PC-3 (cell line): ENCODE results near the gene MKRN2. TPM values are rescaled to one million over a fixed set of nuclear protein-coding genes. Genes with fewer than 3 reads are reported as not detected.

Experiments
- ATAC-seq: fragments of 200-7000 bp; cut with Tn5 transposase; 2 replicates; pipeline ENCODE4 v1.9.1; 2020; ENCODE audit warnings: mild to moderate bottlenecking, moderate library complexity
- BruUV-seq: library from RNA; stranded (reverse); fragments of 400-500 nt; replicated peaks from 2 replicates; lab custom pipeline; 2021; lab: Mats Ljungman, UMichigan
- CTCF ChIA-PET: fragments of 300-600 bp; sonication (Branson Sonifier 250); formaldehyde crosslinking; loops from one replicate; lab custom pipeline; 2022; ENCODE audit warnings: antibody characterized with exemption; lab: Charles Lee
- POLR2A ChIA-PET: fragments of 300-600 bp; sonication (Branson Sonifier 250); formaldehyde crosslinking; loops from one replicate; lab custom pipeline; 2022; ENCODE audit warnings: antibody characterized with exemption; ENCODE audit not compliant: unreplicated experiment; lab: Charles Lee
- DNase-seq: peaks from one replicate; pipeline ENCODE4 v3.0.0-alpha.2; 2015
- H2AFZ ChIP-seq: fragments of 300-600 bp; sonication (generic); 2 replicates; pipeline ENCODE4 v1.6.0; 2016; ENCODE audit warnings: antibody characterized with exemption, low read length
- H3F3A ChIP-seq: fragments of 300-600 bp; sonication (generic); one replicate; pipeline ENCODE4 v1.6.0; 2017; ENCODE audit warnings: antibody characterized with exemption, low read length, control low read depth, mild to moderate bottlenecking; ENCODE audit not compliant: unreplicated experiment
- H3K27ac ChIP-seq: fragments of 300-600 bp; sonication (generic); 2 replicates; pipeline ENCODE4 v1.5.1; 2016; ENCODE audit warnings: mild to moderate bottlenecking, low read length
- H3K27me3 ChIP-seq: fragments of 300-600 bp; sonication (generic); 2 replicates; pipeline ENCODE4 v1.6.1; 2016; ENCODE audit warnings: low read length, mixed read lengths
- H3K36me3 ChIP-seq: fragments of 300-600 bp; sonication (generic); 2 replicates; pipeline ENCODE4 v1.6.1; 2016; ENCODE audit warnings: low read depth, mixed run types, low read length, mixed read lengths
- H3K4me1 ChIP-seq: fragments of 300-600 bp; sonication (generic); 2 replicates; pipeline ENCODE4 v1.5.1; 2016; ENCODE audit warnings: low read length; ENCODE audit not compliant: insufficient read depth
- H3K4me2 ChIP-seq: fragments of 300-600 bp; sonication (generic); 2 replicates; pipeline ENCODE4 v1.6.0; 2016; ENCODE audit warnings: low read length
- H3K4me3 ChIP-seq: fragments of 300-600 bp; sonication (generic); 2 replicates; pipeline ENCODE4 v1.5.1; 2016; ENCODE audit warnings: mild to moderate bottlenecking, low read length, mixed read lengths
- H3K79me2 ChIP-seq: fragments of 300-600 bp; sonication (generic); 2 replicates; pipeline ENCODE4 v1.6.1; 2017; ENCODE audit warnings: low read length, mixed read lengths
- H3K9ac ChIP-seq: fragments of 300-600 bp; sonication (generic); 2 replicates; pipeline ENCODE4 v1.6.0; 2016; ENCODE audit warnings: mild to moderate bottlenecking, low read length
- H3K9me2 ChIP-seq: fragments of 300-600 bp; sonication (generic); replicated peaks from 2 replicates; pipeline ENCODE4 v1.6.1; 2016; ENCODE audit warnings: mixed run types, low read length, mixed read lengths
- H3K9me3 ChIP-seq: fragments of 300-600 bp; sonication (generic); 2 replicates; pipeline ENCODE4 v1.6.1; 2016; ENCODE audit warnings: low read length, mixed read lengths
- H4K20me1 ChIP-seq: fragments of 300-600 bp; sonication (generic); 2 replicates; pipeline ENCODE4 v1.6.1; 2016; ENCODE audit warnings: low read length, mixed read lengths
- CTCF ChIP-seq: fragments of 300-600 bp; sonication (generic); conservative IDR thresholded peaks from 2 replicates; pipeline ENCODE4 v1.5.1; 2017; ENCODE audit warnings: antibody characterized with exemption, low read depth, mild to moderate bottlenecking, low read length
- EZH2 ChIP-seq: fragments of 300-600 bp; sonication (generic); IDR thresholded peaks from one replicate; pipeline ENCODE4 v1.6.1; 2017; ENCODE audit warnings: antibody characterized with exemption, mild to moderate bottlenecking, low read length; ENCODE audit not compliant: unreplicated experiment
- EZH2phosphoT487 ChIP-seq: fragments of 300-600 bp; sonication (generic); IDR thresholded peaks from 2 replicates; pipeline ENCODE4 v1.6.1; 2018; ENCODE audit warnings: mild to moderate bottlenecking, antibody characterized with exemption, low read length, borderline replicate concordance
- intact Hi-C: fragments of 100-400 bp; cut with micrococcal nuclease; formaldehyde crosslinking; loops from 2 replicates; pipeline ENCODE4 v1.9.0; 2023
- total RNA-seq: library from RNA; depleted of rRNA; stranded (reverse); fragments of >200 nt; gene quantifications from 2 replicates; pipeline ENCODE4 v1.2.3, GENCODE V29; 2014

Gene MKRN2
- total RNA-seq, 1 experiment from 2014 or later = 45.8 TPM

- Histone ChIP-seq H3K79me2 (no peaks in the 10 kb centered on the region), H3K27ac (no peak overlapping the region), H4K20me1 (no peaks in the 10 kb centered on the region), H3K9ac (no peak overlapping the region), H3K9me3 (no peaks in the 10 kb centered on the region), H3F3A (peaks cover 3% of the 10 kb centered on the region), H3K4me1 (no peaks in the 10 kb centered on the region), H2AFZ (no peak overlapping the region), H3K27me3 (no peaks in the 10 kb centered on the region), H3K4me3 (no peak overlapping the region), H3K4me2 (no peak overlapping the region), H3K9me2 (no peaks in the 10 kb centered on the region), H3K36me3 (peaks cover 27% of the 10 kb centered on the region)
- TF ChIP-seq EZH2phosphoT487 = no peak
- no peak for TF ChIP-seq CTCF
- no peak for TF ChIP-seq EZH2
- intact Hi-C loops = no loop called here
- ATAC-seq (no peak), DNase-seq (no peak)
- POLR2A ChIA-PET = no interaction called here
- CTCF ChIA-PET = no interaction called here
- no TSS peak for BruUV-seq
These were observed 38.4 kb upstream of the MKRN2 start for GRCh38 chr3:12518261-12519028.

- Histone ChIP-seq H4K20me1 (no peaks in the 10 kb centered on the region), H3K9me3 (no peaks in the 10 kb centered on the region), H3K9me2 (no peaks in the 10 kb centered on the region), H3K36me3 (peaks cover 27% of the 10 kb centered on the region), H3K27me3 (no peaks in the 10 kb centered on the region), H3K4me2 (no peak overlapping the region), H3F3A (peaks cover 3% of the 10 kb centered on the region), H3K27ac (no peak overlapping the region), H3K4me1 (no peaks in the 10 kb centered on the region), H3K79me2 (no peaks in the 10 kb centered on the region), H2AFZ (no peak overlapping the region), H3K9ac (no peak overlapping the region), H3K4me3 (no peak overlapping the region)
- ChIA-PET CTCF (no interaction called here), POLR2A (no interaction called here)
- no peak for ATAC-seq
- TF ChIP-seq EZH2phosphoT487 (no peak), CTCF (no peak), EZH2 (no peak)
- no TSS peak for BruUV-seq
- intact Hi-C loops = no loop called here
- DNase-seq = no peak
These were observed 35.9 kb upstream of the MKRN2 start for GRCh38 chr3:12521010-12521409.

GRCh38 chr3:12522721-12523120 lies 34.2 kb upstream of the MKRN2 start:
- Histone ChIP-seq H3K4me1 (no peaks in the 10 kb centered on the region), H3K9me3 (no peaks in the 10 kb centered on the region), H3K27me3 (no peaks in the 10 kb centered on the region), H3K27ac (no peak overlapping the region), H3K79me2 (no peaks in the 10 kb centered on the region), H3F3A (peaks cover 3% of the 10 kb centered on the region), H3K4me2 (no peak overlapping the region), H3K9ac (no peak overlapping the region), H2AFZ (no peak overlapping the region), H4K20me1 (no peaks in the 10 kb centered on the region), H3K4me3 (no peak overlapping the region), H3K9me2 (no peaks in the 10 kb centered on the region), H3K36me3 (peaks cover 36% of the 10 kb centered on the region)
- ATAC-seq = no peak; the same call in 1 of the 2 replicates
- no peak for DNase-seq
- POLR2A ChIA-PET = no interaction called here
- intact Hi-C loops = no loop called here
- BruUV-seq = no TSS peak
- no peak for TF ChIP-seq EZH2
- no peak for TF ChIP-seq CTCF
- TF ChIP-seq EZH2phosphoT487 = no peak
- CTCF ChIA-PET = no interaction called here
